HG03066 (cell line): ENCODE measurements around the gene SLC16A10.
"Not testable (repeated sequence)": the region's sequence is repeated elsewhere in the genome, so short reads cannot be mapped to it uniquely, and the experiment has no call there.

Experiments
- ATAC-seq: cut with Tn5 transposase; IDR thresholded peaks from one replicate; pipeline ENCODE4 v1.9.1; 2021; ENCODE audit warnings: low read depth; ENCODE audit not compliant: unreplicated experiment

Gene SLC16A10

DNA sequence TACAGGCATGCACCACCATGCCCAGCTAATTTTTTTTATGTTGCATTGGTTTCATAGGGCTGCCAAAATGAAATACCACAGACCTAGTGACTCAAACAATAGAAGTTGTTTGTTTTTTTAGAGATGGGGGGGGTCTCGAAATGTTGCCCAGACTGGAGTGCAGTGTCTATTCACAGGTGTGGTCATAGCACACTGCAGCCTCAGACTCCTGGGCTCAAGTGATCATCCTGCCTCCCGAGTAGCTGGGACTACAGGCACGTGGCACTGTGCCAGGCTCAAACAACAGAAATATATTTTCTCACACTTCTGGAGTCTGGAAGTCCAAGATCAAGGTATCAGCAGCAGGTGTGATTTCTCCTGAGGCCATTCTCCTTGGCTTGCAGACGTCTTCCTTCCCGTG is 6.6 kb upstream of the SLC16A10 start:
- no peak for ATAC-seq

DNA sequence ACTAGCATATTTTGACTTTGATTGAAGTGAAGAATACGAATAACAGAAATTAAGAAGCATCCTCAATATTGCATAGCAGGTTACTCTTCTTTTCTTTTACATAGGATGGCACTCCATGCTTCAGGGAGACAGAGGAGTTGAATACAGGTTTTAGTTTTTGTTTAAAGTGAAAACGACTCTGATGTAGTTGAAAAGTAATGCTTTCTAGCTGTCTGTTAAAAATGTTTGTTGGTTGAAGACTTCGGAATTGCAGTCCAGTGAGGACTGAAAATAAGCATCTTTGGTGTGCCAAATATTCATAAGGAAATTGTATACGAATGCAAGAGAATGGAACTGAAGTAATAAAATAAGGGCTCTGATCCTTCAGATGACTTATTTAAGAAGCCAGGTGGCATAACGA is 618 bp upstream of the SLC16A10 start:
- ATAC-seq = no peak

DNA sequence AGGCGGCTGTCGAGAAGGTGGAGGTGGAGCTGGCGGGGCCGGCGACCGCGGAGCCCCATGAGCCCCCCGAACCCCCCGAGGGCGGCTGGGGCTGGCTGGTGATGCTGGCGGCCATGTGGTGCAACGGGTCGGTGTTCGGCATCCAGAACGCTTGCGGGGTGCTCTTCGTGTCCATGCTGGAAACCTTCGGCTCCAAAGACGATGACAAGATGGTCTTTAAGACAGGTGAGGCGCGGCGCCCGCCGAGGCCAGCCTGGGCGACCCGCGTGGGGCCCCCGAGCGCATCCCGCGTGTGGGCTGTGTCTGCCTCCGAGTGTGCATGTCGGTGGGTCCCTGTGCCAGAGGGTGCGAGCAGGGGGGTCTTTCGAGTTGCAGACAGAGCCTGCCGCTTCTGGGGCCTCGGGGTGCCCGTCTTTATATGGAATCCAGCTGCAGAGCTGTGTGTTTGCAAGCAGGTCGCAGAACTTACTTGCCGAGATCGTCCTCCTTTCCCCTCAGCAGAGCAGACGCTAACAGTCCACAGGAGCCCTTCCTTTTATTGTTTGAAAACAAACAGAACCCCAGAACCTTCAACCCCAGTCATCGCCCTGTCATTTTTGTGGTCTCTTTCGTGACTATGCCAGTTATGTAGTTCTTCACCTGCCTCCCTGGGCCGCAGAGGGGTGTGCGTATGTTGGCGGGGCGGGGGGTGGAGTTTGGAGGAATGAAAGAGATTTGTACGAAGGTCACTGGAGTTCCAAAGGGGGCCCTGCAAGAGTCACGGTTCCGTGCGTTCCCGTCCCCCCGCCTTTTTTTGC is 766 bp downstream of the SLC16A10 start:
- peak; percentile 28 for ATAC-seq

DNA sequence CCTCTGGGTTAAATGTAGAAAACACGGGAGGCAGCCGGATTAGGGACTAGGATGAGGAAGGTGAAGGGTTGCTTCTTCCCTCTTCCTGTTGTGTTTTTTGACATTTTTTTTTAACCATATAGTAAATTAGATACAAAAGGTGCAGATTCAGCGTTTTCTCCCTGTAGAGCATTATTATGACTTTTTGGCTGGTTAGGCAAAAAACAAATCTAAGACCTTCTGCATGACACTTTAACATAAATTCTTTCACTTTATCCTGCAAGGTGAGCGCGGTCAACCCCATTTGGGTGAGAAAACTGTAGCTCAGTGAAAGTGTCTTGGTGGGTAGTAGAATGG is 1.3 kb downstream of the SLC16A10 start:
- ATAC-seq = no peak

DNA sequence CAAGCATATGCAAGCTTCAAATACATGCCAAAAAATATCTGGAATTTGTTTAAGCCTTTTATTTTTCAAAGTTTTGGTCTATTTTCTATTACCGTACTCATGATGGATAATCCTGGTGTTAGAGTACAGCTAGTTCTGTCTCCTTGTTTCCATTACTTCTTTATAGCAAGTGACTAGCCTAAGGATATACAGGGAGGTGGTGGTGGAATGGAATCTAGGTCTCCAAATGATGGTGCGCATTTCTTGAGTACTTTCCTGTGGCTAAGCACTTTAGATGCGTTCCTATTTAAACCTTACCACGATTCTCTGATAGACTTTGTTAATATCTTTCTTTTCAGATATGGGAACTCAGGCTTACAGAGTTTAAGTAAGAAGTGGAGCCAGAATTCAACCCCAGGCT is 3.5 kb downstream of the SLC16A10 start:
- ATAC-seq = no peak

DNA sequence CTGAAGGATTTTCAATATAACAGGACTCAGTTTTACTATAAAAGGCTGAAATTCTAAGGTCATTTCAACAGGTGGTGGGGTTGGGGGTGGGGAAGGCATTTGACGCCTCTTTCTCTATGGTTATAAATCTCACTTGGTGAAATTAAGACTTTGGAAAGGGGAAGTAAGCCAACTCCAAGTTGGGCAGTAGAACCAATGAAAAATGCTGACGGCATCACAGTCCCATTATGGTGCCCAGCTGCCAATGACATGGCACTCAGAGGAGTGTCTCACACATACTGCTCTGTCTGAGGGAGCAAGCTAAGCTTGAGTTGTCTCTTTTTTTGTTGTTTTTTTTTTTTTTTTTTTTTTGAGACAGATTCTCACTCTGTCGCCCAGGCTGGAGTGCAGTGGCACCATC is 4.7 kb downstream of the SLC16A10 start:
- no peak for ATAC-seq

DNA sequence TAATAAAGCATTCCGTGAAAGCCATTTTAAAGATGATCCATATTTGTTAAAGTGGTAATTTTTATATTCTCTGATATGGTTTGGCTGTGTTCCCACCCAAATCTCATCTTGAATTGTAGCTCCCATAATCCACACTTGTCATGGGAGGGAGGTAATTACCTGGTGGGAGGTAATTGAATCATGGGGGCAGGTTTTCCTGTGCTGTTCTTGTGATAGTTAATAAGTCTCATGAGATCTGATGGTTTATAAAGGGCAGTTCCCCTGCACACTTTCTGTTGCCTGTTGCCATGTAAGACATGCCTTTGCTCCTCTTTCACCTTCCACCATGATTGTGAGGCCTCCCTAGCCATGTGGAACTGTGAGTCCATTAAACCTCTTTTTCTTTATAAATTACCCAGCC is 8.2 kb downstream of the SLC16A10 start:
- ATAC-seq = not testable (repeated sequence)

DNA sequence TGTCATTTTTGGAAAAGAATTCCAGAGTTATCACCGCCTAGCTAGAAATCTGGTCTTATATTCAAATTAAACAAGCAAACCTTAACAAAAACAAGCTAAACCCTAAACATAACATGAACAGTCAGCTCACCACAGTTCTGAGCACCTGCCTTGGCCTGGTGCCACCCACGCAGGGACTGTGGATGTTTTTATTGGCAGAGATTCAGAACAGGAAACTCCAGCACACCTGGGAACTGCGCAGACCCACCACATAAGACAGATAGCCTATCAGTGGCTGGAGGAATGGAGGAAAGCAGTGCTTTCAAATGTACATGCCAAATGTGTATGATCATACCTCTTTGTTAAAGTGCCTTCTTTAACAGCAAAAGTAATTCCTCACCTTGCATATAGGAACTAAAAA is 8.9 kb downstream of the SLC16A10 start:
- ATAC-seq = no peak

DNA sequence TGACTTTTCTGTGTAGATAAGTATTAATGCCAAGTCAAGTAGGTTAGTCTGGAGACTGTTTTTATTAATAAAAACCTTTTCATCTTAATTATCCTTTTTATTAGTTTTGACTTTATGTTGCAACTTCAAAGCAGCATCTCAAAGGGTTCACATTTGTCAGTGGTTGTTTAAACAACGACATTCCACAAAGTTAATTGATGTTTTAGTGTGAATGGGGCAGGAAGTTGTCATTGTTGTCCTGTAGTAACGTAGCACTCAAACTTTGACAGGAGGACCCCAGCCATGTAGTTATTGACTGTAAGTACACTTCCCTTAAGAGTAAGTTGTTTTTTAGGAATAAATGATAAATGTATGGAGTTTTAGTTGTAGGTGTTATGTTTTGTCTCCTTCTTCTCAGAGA is 11.3 kb downstream of the SLC16A10 start:
- no peak for ATAC-seq

DNA sequence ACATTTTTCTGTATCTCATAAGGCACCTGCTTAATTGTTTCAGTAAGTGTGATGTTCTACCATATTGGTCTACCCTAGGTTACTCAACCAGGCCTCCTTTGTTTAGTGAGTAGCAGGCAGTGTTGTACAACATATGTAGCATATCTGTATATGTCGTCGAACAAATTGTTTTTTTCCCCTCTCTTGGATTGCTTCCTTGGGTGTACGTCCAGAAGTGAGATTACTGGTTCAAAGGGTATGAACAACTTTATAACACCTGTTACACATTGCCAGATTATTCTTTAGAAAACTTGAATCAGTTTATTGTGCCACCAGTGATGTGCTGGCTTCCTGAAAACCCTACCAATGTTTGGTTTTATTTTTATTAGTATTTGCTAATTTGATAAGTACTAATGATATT is 14.7 kb downstream of the SLC16A10 start:
- no peak for ATAC-seq

DNA sequence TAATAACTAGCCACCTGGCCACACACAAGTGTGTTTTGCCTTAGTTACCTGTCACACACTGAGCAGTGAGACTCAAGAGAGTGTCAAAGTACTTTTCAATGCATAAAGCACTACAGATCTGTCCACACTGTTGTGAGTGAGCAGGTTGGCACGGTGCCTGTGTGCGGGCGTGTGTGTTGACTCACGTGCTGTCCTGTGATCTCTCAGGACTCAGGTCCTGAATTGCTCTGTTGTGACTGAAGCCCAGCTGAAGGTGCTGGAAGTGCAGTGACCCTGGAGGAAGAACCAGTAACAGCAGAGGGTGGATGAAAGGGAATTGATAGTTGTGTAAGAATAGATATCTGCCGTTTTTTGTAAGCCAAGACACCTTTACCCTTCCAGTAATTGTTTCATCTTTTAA is 18.3 kb downstream of the SLC16A10 start:
- no peak for ATAC-seq

DNA sequence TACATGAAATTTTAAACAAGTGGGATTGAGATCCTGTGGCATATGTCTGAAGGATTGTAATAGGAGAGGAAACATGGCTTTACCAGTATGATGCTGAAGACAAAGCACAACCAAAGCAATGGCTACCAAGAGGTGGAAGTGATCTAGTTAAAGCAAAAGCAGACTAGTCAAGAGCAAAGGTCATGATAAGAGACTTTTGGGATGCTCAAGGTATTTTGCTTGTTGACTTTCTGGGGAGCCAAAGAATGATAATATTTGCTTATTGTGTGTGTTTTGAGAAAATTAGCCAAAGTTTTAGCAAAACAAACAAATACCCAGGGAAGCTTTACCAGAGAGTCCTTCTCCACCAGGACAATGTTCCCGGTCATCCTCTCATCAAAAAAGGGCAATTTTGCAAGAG is 20.3 kb downstream of the SLC16A10 start:
- no peak for ATAC-seq

DNA sequence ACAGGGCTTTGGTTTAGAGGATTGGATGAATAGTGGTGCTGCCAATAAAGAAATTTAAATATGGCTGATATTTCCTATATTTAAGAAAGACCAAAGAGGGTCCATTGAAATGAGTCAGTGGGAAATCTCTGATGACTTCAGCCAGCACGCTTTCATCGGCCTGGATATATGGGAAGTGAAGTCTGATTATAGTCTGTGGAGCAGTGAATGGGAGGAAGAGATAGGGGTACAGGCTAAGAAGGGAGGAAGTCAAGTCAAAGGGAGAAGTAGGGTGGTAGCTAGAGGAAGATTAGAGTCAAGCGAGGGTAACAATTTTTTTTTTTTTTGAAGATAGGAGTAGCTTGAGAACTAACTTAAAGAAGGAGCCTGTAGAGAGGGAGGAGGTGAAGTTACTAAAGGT is 22.7 kb downstream of the SLC16A10 start:
- ATAC-seq = no peak

DNA sequence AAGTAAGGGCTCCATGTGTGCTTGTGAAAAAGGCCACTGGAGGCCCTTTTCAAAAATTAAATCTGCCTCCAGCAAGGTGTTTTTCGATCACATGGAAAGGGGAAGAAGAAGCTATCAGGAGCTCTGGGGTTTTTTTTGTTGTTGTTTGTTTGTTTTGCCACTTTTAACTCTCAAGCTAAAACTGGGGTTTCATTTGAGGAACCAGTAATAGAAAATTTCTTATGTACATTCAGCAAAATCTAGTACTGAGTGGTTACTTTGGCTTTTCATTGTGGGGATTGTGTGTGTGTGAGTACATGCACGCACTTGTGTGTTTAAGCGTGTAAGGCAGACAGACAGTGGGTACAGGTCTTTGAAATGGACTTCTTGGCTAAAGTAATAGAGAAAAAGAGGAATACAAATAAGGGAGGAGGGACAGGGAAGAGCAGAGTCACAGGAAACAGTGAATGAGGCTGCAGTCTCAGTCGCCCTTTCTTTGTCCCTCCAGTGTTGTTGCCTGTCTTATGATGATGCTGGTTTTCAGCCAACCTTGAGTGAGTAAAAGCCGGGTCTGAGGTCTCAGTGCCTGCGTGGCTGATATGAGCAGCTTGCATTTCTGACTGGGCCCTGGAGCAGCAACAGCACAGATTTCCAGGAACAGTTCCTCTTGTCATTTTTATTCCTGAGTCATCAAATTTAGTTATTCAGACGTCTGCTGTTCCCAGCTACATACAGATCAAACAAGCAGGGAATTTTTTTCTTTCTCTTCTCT is 26.2 kb downstream of the SLC16A10 start:
- ATAC-seq = no peak

DNA sequence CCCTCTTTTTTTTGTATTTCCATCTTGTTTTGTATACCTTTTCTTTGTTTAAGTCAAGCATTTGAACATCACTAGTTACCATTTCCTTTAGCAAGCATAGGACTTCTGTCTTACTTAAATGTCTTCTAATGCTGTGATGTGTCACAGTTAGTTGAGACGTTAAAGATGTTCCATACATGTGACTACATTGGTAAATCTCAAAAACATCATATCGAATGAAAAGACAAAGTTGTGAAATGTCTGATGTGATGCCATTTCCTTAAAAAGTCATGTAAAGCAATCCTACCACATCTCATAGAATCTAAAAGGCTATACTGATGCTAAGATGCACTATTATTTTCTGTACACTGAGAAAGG is 26.8 kb downstream of the SLC16A10 start:
- no peak for ATAC-seq

DNA sequence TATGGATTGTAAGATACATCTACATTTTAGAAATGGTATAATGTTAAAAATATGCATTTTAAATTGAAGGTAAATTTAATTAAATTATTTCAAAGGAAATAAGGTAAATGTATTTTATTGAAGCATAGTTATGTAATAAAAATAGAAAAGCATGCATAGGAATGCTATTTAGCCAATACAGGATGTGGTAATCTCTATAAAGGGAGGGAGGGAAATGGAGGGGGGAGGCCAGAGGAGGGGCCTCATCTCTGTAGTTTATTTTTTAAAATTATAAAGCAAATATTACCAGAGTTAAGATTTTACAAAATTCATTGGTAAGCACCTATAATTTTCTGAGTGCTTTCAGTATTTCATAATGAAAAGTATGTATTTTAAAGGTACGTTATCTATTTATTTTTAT is 27.2 kb downstream of the SLC16A10 start:
- ATAC-seq = no peak

DNA sequence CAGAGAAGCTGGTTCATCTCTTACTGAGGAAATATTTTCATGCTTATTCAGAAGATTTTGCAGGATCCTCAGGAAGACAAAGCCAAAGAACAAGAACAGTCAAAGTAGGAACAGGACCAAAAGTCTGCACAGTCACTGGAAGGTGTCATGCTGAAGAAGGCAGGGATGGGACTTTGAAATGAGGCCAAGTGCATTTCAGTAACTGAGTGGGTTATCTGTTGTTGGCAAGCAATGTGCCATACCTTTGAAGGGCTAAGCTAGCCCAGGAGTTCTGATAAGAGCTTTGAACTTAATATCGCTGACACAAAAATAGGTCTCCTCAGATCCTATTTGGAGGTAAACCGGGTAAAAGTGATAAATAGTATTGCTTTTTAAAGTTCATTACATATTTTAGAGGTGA is 31.5 kb downstream of the SLC16A10 start:
- no peak for ATAC-seq

DNA sequence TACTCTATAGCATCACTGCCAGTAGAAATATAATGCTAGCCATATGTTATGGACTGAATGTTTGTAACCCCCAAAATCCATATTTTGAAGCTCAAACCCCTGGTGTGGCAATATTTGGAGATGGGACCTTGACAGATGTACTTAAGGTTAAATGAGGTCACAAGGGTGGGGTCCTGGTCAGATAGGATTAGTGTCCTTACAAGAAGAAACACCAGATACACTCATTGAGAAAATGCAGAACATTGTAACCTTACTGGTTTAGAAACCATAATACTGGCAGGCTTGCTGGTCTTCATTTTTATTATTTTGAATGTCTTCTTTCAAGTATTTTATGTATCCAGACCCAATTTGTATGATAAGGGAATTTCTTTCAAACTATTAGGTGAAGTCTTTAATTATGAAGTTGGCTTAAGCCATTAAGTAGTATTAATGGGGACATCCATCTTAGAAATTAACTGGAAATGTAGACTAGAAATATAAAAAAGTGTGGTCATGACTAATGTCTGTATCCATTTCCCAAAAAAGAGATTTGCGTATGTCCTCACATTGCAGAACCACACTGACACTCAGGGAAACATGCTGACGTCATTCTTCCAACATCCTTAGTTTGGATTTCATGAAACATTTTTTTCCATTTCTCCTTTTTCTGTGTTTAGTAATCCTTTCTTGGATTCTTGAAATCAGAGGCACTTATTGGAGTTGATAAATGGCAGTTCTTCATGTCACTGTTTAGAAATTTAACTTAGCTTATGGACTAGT is 32.4 kb downstream of the SLC16A10 start:
- ATAC-seq = no peak

DNA sequence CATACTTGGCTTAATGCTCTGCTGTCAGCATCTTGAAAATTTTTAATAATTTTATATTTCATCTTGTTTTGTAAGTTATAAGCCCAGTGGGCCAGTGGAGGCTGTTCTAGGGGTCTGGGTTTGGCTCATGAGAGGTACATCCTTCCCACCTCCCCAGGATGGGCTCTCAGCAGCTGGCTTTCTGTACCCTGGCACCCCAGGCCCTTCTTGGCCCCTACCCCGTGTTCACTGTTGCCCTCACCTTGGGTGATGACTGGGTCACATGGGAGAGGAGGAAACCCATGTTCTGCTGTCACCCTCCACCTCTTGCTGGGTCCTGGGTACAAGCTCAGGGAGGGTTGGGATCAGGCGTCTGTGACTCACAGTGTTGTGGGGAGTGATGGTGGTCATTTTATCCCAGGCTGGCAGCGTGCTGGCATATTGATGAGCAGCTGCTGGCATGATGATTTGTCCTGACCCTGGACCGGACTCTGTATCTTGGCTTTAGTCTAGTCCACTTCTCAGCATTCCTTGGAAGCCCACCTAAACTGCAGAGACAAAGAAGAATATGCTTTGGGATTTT is 34.6 kb downstream of the SLC16A10 start:
- no peak for ATAC-seq

DNA sequence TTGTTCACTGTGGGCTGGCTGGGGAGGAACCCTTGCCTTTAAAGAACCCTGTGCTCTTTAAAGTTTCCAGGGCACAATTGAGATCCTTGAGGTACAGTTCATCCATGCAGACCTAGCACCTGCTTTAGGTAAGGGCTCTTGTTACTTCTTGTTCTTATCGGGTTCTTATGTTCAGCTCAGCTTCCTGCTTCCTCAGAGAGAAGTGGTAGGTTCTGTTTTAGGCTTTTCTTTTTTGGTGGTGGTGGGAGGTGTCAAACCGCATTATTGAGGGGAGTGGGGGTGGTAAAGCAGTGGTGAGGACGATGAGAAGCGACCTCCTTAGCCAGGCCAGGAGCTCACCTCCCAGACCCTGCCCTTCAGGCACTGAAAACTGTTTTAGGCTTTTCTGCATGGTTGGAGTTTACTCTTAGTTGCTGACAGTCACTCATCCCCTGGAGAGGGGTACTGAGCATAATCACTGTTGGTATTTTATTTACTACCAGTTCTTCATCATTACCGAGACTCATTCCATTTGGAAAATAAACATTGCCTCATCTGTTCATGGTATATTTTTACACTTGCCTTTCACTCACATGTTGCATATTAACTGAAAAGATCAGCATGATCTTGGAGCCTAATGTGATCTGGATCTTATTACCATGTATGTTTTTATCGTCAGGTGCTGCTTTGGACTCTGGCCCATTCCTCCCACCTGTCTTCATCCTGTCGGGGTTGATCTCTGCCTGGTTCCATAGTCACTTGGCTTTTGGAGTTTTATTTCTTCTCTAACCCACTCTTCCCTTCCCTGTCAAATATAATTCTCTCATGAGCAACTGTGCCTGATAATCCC is 35.4 kb downstream of the SLC16A10 start:
- ATAC-seq = no peak

DNA sequence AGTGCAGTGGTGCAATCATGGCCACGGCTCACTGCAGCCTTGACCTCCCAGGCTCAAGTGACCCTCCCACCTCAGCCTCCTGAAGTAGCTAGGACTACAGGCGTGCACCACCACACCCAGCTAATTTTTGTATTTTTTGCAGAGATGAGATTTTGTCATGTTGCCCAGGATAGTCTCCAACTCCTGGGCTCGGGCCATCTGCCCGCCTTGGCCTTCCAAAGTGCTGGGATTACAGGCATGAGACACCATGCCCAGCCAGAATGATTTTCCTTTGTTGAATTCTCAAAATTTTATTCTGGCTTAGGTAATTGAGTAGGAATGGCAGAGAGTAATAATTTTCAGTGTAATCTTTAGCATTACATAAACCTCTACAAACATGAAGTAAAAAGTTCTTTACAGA is 37.1 kb downstream of the SLC16A10 start:
- ATAC-seq = no peak
